HG02885 (cell line): ENCODE data around the gene TTLL10.

Source experiments
- ATAC-seq: cut with Tn5 transposase; IDR thresholded peaks from one replicate; pipeline ENCODE4 v1.9.1; 2021; ENCODE audit warnings: mild to moderate bottlenecking; ENCODE audit not compliant: unreplicated experiment, poor library complexity

TTLL10 gene

GRCh38 chr1:1242461-1243265, 69.0 kb downstream of the TTLL10 start:
- ATAC-seq = no peak

DNA sequence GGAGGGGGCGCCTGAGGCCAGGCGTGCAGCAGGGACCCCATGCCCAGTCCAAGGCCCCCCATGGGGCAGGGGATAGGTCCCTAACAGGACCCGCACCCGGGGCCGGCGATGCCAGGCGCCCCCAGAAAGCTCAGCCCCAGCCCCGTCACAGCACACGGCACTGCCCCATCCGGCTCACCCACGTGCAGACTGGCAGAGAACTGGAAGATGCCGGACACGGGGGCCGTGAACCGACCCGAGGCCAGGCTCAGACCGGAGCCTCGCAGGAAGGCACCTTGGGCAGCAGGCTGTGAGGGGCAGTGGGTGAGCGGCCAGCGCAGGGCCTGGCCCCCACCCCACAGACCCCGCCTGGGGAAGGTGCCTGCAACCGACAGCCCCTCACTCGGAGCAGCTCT, 69.6 kb downstream of the TTLL10 start:
- ATAC-seq = no peak

GRCh38 chr1:1243807-1244191, 70.1 kb downstream of the TTLL10 start:
- no peak for ATAC-seq

GRCh38 chr1:1244192-1244811, 70.6 kb downstream of the TTLL10 start:
- no peak for ATAC-seq

GRCh38 chr1:1245178-1245816, 71.6 kb downstream of the TTLL10 start:
- no peak for ATAC-seq

DNA sequence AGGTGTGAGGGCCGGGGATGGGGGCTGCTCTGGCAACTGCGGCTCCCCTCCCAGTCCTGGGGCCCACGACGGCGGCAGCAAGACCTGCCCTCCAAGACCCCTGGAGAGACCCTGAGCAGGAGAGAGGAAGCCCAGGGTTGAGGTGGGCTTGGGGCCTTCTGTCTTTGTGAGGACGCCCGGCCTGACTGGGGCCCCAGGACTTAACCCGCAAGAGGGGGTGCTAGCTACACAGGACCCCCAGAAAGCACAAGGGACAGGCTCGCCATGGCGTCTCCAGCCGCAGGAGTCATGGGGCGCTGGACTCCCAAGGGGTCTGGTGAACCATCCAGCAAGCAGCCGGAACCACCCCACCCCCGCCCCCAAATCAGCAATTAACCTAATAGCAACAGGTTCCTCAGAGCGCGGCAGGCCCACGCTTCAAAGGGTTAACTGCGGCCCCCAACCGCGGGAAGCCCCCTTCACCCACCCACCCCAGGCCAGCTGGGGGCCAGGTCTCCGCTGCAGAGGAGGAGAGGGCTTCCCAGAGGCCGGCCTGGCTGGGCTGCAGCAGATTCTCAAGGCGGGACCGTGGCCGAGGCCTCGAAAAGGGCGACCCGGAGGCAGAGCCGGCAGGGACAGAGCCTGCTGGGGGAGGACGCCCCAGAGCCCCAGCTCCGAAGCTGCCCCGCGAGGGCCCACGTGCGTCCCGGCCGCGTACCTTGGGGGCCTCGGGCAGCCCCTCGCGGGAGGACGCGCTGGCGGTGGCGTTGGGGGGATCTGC, 72.3 kb downstream of the TTLL10 start:
- ATAC-seq = no peak

DNA sequence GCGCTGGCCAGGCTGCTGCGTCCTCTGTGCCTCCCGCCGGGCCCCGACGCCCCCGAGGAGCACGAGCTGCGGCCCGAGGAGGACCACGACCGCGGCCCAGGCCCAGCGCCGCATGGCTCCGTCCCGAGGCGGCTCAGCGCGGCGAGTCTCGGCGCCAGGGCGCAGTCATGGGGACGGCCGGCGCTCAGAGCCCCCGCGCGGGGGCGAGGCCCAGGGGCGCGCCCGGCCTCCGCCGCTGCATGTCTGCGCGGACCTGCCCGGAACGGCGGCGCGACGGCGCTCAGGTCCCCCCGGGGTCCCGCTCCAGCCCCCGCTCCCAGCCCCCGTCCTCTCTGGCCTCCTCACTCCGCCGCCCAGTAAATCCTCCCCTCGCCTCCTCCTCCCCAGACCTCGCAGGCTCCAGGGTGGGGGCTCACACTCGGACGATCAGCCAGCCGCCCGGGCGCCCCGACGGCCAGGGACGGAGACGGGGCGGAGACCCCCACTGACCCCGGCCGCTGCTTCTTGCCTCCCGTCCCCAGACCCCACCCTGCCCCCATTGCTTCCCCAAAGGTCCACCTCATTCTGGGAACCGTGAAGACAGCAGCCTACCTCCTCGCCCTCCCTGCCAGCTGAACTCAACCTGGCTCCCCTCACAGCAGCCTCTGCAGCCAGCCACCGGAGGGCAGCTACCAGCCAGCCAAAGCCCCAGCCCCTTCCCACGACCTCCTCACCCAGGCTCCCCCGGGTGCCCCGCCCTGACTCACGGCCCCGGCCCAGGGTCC, 73.1 kb downstream of the TTLL10 start, which contains the start of gene C1QTNF12:
Gene C1QTNF12 (minus strand): TSS at position 146 of the 764 bp plus-strand sequence. CDS start 32 bp downstream, at position 114.
- ATAC-seq = no peak

- ATAC-seq = no peak
Observed at GRCh38 chr1:1247341-1247913, 73.7 kb downstream of the TTLL10 start.
